ENCODE results near the gene UBB. TPM values are rescaled to one million over a fixed set of nuclear protein-coding genes. Genes with fewer than 3 reads are reported as not detected.
A peak's percentile ranks its signal among the peaks of the same experiment; 100 is the strongest.

Gene UBB
- polyA plus RNA-seq, 1 donor (not counting 4 experiments of a cell fraction or from before 2014, with no cell fraction given), result 533 TPM

- H3K9me1 ChIP-seq (ENCODE audit: control insufficient read depth, extremely low read depth, insufficient read depth, low read length), result no peaks in the 10 kb centered on the region
- no peak overlapping the region for H3K4me3 ChIP-seq (ENCODE audit: control insufficient read depth in 2 of 3, extremely low read depth in 1 of 3, insufficient read depth in 2 of 3, low read depth in 1 of 3, low read length in 3 of 3)
- no peaks in the 10 kb centered on the region for H3K9me3 ChIP-seq (ENCODE audit: control insufficient read depth, low read depth, low read length)
- H3K36me3 ChIP-seq (ENCODE audit: control insufficient read depth in 2 of 2, extremely low read depth in 1 of 2, insufficient read depth in 2 of 2, low read length in 2 of 2), result peaks cover 2 to 6% of the 10 kb centered on the region in 2 experiments
- peaks cover 19% of the 10 kb centered on the region for H3K79me2 ChIP-seq (ENCODE audit: control insufficient read depth, insufficient read depth, low read length)
- DNase-seq (ENCODE audit: low read depth, low spot score) (no peak), FAIRE-seq (no peak)
- H3K4me2 ChIP-seq (ENCODE audit: control insufficient read depth, extremely low read depth, insufficient read depth, low read depth, low read length), result no peak overlapping the region
- H3K27me3 ChIP-seq (ENCODE audit: control insufficient read depth, extremely low read depth, insufficient read depth, low read length), result no peaks in the 10 kb centered on the region
- H3K9ac ChIP-seq (ENCODE audit: control insufficient read depth, extremely low read depth, insufficient read depth, low read length), result no peak overlapping the region
- H3K27ac ChIP-seq (ENCODE audit: control insufficient read depth, insufficient read depth, low read length), result peak overlapping the region; percentile 77
- peaks cover 15% of the 10 kb centered on the region for H4K20me1 ChIP-seq (ENCODE audit: control insufficient read depth, extremely low read depth, insufficient read depth, low read length)
- dilution Hi-C loops (cut with MboI; ENCODE audit: extremely low pct_ligation_motif_present, low sequenced_read_pairs), result no loop called here
- H2AFZ ChIP-seq (ENCODE audit: control insufficient read depth, low read length), result no peak overlapping the region
- no peak for TF ChIP-seq CTCF (optimal IDR thresholded peaks at IDR 0.05 in 1 of 3, IDR thresholded peaks at IDR 0.05 in 1 of 3, conservative IDR thresholded peaks at IDR 0.05 in 1 of 3; ENCODE audit: extremely low read depth in 1 of 3, insufficient read depth in 2 of 3, low read length in 3 of 3)
- TF ChIP-seq EZH2 (IDR thresholded peaks at IDR 0.05; ENCODE audit: low read length), result no peak
- peaks cover 21% of the 10 kb centered on the region for H3K4me1 ChIP-seq (ENCODE audit: control insufficient read depth, extremely low read depth, insufficient read depth, low read length)
Measured at GRCh38 chr17:16379654-16380053, 1.2 kb upstream of the UBB start.

- H3K4me1 ChIP-seq (ENCODE audit: control insufficient read depth, extremely low read depth, insufficient read depth, low read length), result peaks cover 21% of the 10 kb centered on the region
- peaks cover 19% of the 10 kb centered on the region for H3K79me2 ChIP-seq (ENCODE audit: control insufficient read depth, insufficient read depth, low read length)
- peak overlapping the region; percentile 94 for H3K4me2 ChIP-seq (ENCODE audit: control insufficient read depth, extremely low read depth, insufficient read depth, low read depth, low read length)
- H3K9me3 ChIP-seq (ENCODE audit: control insufficient read depth, low read depth, low read length), result no peaks in the 10 kb centered on the region
- H3K36me3 ChIP-seq (ENCODE audit: control insufficient read depth in 2 of 2, extremely low read depth in 1 of 2, insufficient read depth in 2 of 2, low read length in 2 of 2), result peaks cover 2 to 6% of the 10 kb centered on the region in 2 experiments
- peak overlapping the region; percentile 61 to 98 (median 95) for H3K4me3 ChIP-seq (ENCODE audit: control insufficient read depth in 2 of 3, extremely low read depth in 1 of 3, insufficient read depth in 2 of 3, low read depth in 1 of 3, low read length in 3 of 3)
- dilution Hi-C loops (cut with MboI; ENCODE audit: extremely low pct_ligation_motif_present, low sequenced_read_pairs), result no loop called here
- peak overlapping the region; percentile 94 for H3K9ac ChIP-seq (ENCODE audit: control insufficient read depth, extremely low read depth, insufficient read depth, low read length)
- H3K27ac ChIP-seq (ENCODE audit: control insufficient read depth, insufficient read depth, low read length), result peak overlapping the region; percentile 99
- no peaks in the 10 kb centered on the region for H3K9me1 ChIP-seq (ENCODE audit: control insufficient read depth, extremely low read depth, insufficient read depth, low read length)
- TF ChIP-seq EZH2 (IDR thresholded peaks at IDR 0.05; ENCODE audit: low read length) (no peak), CTCF (optimal IDR thresholded peaks at IDR 0.05 in 1 of 3, IDR thresholded peaks at IDR 0.05 in 1 of 3, conservative IDR thresholded peaks at IDR 0.05 in 1 of 3; ENCODE audit: extremely low read depth in 1 of 3, insufficient read depth in 2 of 3, low read length in 3 of 3) (no peak)
- DNase-seq (ENCODE audit: low read depth, low spot score) (no peak), FAIRE-seq (no peak)
- H3K27me3 ChIP-seq (ENCODE audit: control insufficient read depth, extremely low read depth, insufficient read depth, low read length), result no peaks in the 10 kb centered on the region
- H2AFZ ChIP-seq (ENCODE audit: control insufficient read depth, low read length), result no peak overlapping the region
- H4K20me1 ChIP-seq (ENCODE audit: control insufficient read depth, extremely low read depth, insufficient read depth, low read length), result peaks cover 15% of the 10 kb centered on the region
Measured at GRCh38 chr17:16381496-16381820, 567 bp downstream of the UBB start.

Measured in keratinocyte (primary cell).